HCT116 (cell line): ENCODE results near the gene OR11H7. TPM values are rescaled to one million over a fixed set of nuclear protein-coding genes. Genes with fewer than 3 reads are reported as not detected.
"Not testable (repeated sequence)": the region's sequence is repeated elsewhere in the genome, so short reads cannot be mapped to it uniquely, and the experiment has no call there.

Experiments
- ATAC-seq: fragments of 200-7000 bp; cut with Tn5 transposase; 2 replicates; pipeline ENCODE4 v1.9.1; 2020; ENCODE audit warnings: mild to moderate bottlenecking, moderate library complexity
- BruUV-seq: library from RNA; stranded (reverse); fragments of 400-500 nt; replicated peaks from 2 replicates; lab custom pipeline; 2021; lab: Mats Ljungman, UMichigan
- CTCF ChIA-PET: fragments of 300-600 bp; sonication (Branson Sonifier 250); formaldehyde crosslinking; loops from one replicate; lab custom pipeline; 2021; ENCODE audit warnings: antibody characterized with exemption; lab: Charles Lee
- POLR2A ChIA-PET: fragments of 300-600, 350-600 bp; sonication (Branson Sonifier 250); formaldehyde crosslinking; loops from one replicate; lab custom pipeline; 2021; ENCODE audit warnings: antibody characterized with exemption; lab: Charles Lee
- RAD21 ChIA-PET, 2 experiments: fragments of 300-600 bp; sonication (Branson Sonifier 250); formaldehyde crosslinking; loops; one replicate each; lab custom pipeline; 2023; ENCODE audit warnings: low total read pairs in 2 of 2; ENCODE audit not compliant: uncharacterized antibody in 2 of 2, unreplicated experiment in 2 of 2, low non-redundant PET in 1 of 2; lab: Charles Lee
- DNase-seq: peaks from one replicate; pipeline ENCODE4 v3.0.0-alpha.2; 2010; ENCODE audit warnings: low read depth, low spot score
- H2AFZ ChIP-seq: fragments of 200-600 bp; shearing (Covaris generic), sonication (generic); 2 replicates; pipeline ENCODE4 v1.6.1; 2017; ENCODE audit warnings: low read depth, mixed run types, mixed read lengths, antibody characterized with exemption, low read length; ENCODE audit not compliant: poor library complexity, severe bottlenecking
- H3K27ac ChIP-seq: 2 replicates; pipeline ENCODE4 v1.5.1; 2012; ENCODE audit warnings: low read depth, low read length
- H3K27me3 ChIP-seq: fragments of 200-600 bp; sonication (generic); 2 replicates; pipeline ENCODE4 v1.6.1; 2016; ENCODE audit warnings: mixed run types, low read length, mixed read lengths; ENCODE audit not compliant: insufficient read depth
- H3K36me3 ChIP-seq, 2 experiments: fragments of 200-500 bp in 1 of 2; fragments of 200-600 bp in 1 of 2; sonication (Bioruptor generic) in 1 of 2; sonication (generic) in 1 of 2; 2 replicates each; pipeline versions ENCODE4 v1.5.1 to v1.6.1; 2014 to 2016; ENCODE audit warnings: low read length in 2 of 2, inconsistent platforms in 1 of 2, mixed read lengths in 1 of 2, mixed run types in 1 of 2; ENCODE audit not compliant: insufficient read depth in 2 of 2, control insufficient read depth in 1 of 2
- H3K4me1 ChIP-seq, 2 experiments: fragments of 200-600 bp in 1 of 2; sonication (generic) in 1 of 2; 2 replicates each; pipeline versions ENCODE4 v1.5.1 to v1.6.1; 2012 to 2017; ENCODE audit warnings: low read length in 2 of 2, inconsistent platforms in 1 of 2, mild to moderate bottlenecking in 1 of 2, mixed read lengths in 1 of 2, mixed run types in 1 of 2, moderate library complexity in 1 of 2; ENCODE audit not compliant: insufficient read depth in 2 of 2, control insufficient read depth in 1 of 2
- H3K4me2 ChIP-seq: fragments of 200-600 bp; sonication (generic); 2 replicates; pipeline ENCODE4 v1.6.1; 2017; ENCODE audit warnings: mixed run types, low read length, mixed read lengths
- H3K4me3 ChIP-seq, 2 experiments: fragments of 200-600 bp in 1 of 2; sonication (generic) in 1 of 2; replicated peaks in 1 of 2; 2 replicates each; pipeline ENCODE4 v1.5.1; 2011 to 2016; ENCODE audit warnings: low read length in 2 of 2, control low read depth in 1 of 2, low read depth in 1 of 2, mild to moderate bottlenecking in 1 of 2, mixed read lengths in 1 of 2, mixed run types in 1 of 2
- H3K79me2 ChIP-seq: fragments of 200-600 bp; sonication (generic); 2 replicates; pipeline ENCODE4 v1.6.1; 2017; ENCODE audit warnings: mild to moderate bottlenecking, mixed run types, low read length, moderate library complexity, mixed read lengths; ENCODE audit not compliant: insufficient read depth
- H3K9ac ChIP-seq: fragments of 200-600 bp; sonication (generic); 2 replicates; pipeline ENCODE4 v1.6.1; 2016; ENCODE audit warnings: low read length, mixed read lengths
- H3K9me2 ChIP-seq: fragments of 200-600 bp; sonication (generic), shearing (Covaris generic); 2 replicates; pipeline ENCODE4 v1.6.1; 2017; ENCODE audit warnings: mixed run types, mild to moderate bottlenecking, moderate library complexity; ENCODE audit not compliant: insufficient read depth
- H3K9me3 ChIP-seq, 2 experiments: fragments of 200-500 bp in 1 of 2; fragments of 200-600 bp in 1 of 2; sonication (Bioruptor generic) in 1 of 2; sonication (generic) in 1 of 2; 2 replicates each; pipeline ENCODE4 v1.6.1; 2014 to 2017; ENCODE audit warnings: low read length in 2 of 2, mixed read lengths in 2 of 2, inconsistent platforms in 1 of 2, low read depth in 1 of 2, mild to moderate bottlenecking in 1 of 2, mixed run types in 1 of 2, moderate library complexity in 1 of 2; ENCODE audit not compliant: control insufficient read depth in 1 of 2, insufficient read depth in 1 of 2
- H4K20me1 ChIP-seq: fragments of 200-600 bp; sonication (generic), shearing (Covaris generic); 2 replicates; pipeline ENCODE4 v1.6.1; 2017; ENCODE audit warnings: mixed run types, mild to moderate bottlenecking, moderate library complexity; ENCODE audit not compliant: insufficient read depth
- EGR1 ChIP-seq: IDR thresholded peaks from 2 replicates; pipeline ENCODE4 v1.6.1; 2012; ENCODE audit warnings: low read depth
- ELF1 ChIP-seq: IDR thresholded peaks from 2 replicates; pipeline ENCODE4 v1.6.1; 2012; ENCODE audit warnings: low read depth, borderline replicate concordance
- EZH2 ChIP-seq: fragments of 200-600 bp; sonication (generic); IDR thresholded peaks from 2 replicates; pipeline ENCODE4 v1.6.1; 2017; ENCODE audit warnings: antibody characterized with exemption, mixed run types
- EZH2phosphoT487 ChIP-seq: fragments of 200-600 bp; IDR thresholded peaks from 2 replicates; pipeline ENCODE4 v1.6.1; 2018; ENCODE audit warnings: antibody characterized with exemption, borderline replicate concordance
- SP1 ChIP-seq: IDR thresholded peaks from 2 replicates; pipeline ENCODE4 v1.6.1; 2012; ENCODE audit warnings: low read depth
- YY1 ChIP-seq: IDR thresholded peaks from 2 replicates; pipeline ENCODE4 v1.6.1; 2011; ENCODE audit warnings: low read length, low read depth, moderate library complexity, mild to moderate bottlenecking; ENCODE audit not compliant: insufficient replicate concordance; ENCODE audit errors: extremely low read depth
- ZNF274 ChIP-seq: fragments of 200-500 bp; sonication (Bioruptor generic); IDR thresholded peaks from 2 replicates; pipeline ENCODE4 v1.6.1; 2014; ENCODE audit warnings: mild to moderate bottlenecking, low read depth, low read length, inconsistent platforms
- intact Hi-C: fragments of 100-400 bp; cut with micrococcal nuclease; formaldehyde crosslinking; loops from 2 replicates; pipeline ENCODE4 v1.10.0; 2022
- total RNA-seq: library from RNA; stranded (reverse); gene quantifications from one replicate; pipeline ENCODE4 v1.2.1, GENCODE V29; 2021; ENCODE audit not compliant: unreplicated experiment
- TF ChIP-seq, protein P1 (sequence below): IDR thresholded peaks from 2 replicates; pipeline ENCODE4 v1.6.1; 2012; ENCODE audit warnings: low read depth
- TF ChIP-seq, protein P2 (sequence below), 3 experiments: fragments of 200-600 bp in 1 of 3; sonication (generic) in 1 of 3; IDR thresholded peaks in 2 of 3; conservative IDR thresholded peaks in 1 of 3; 2 replicates each; pipeline ENCODE4 v1.5.1; 2012 to 2017; ENCODE audit warnings: low read depth in 2 of 3, low read length in 2 of 3, antibody characterized with exemption in 1 of 3, borderline replicate concordance in 1 of 3, control low read depth in 1 of 3, mild to moderate bottlenecking in 1 of 3, mixed read lengths in 1 of 3, mixed run types in 1 of 3, moderate library complexity in 1 of 3; ENCODE audit not compliant: insufficient read depth in 1 of 3

OR11H7 gene
- total RNA-seq, 1 experiment from 2014 or later: not detected

DNA sequence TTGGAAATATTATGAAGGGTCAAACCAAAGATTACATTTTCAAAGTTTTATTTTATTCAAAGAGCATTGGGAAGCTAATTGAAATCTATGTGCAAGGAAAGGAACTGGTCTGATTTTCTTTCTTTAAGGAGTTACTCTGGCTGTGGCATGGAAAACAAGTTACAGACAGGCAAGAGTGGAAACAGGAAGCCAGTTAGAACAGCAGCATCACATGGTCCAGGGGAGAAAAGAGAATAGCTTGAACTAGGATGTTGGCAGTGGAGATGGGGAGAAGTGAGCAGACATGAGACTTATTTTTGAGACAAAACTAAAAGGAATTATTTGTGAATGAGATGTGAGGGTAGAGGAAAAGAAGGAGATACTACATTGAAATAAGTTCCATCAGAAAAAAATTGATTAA, 34.7 kb upstream of the OR11H7 start:
- H3K27me3 ChIP-seq: peaks cover 13% of the 10 kb centered on the region; the same call in 1 of the 2 replicates
- BruUV-seq: no TSS peak
- RAD21 ChIA-PET: no interaction called here
- TF ChIP-seq, protein P1, sequence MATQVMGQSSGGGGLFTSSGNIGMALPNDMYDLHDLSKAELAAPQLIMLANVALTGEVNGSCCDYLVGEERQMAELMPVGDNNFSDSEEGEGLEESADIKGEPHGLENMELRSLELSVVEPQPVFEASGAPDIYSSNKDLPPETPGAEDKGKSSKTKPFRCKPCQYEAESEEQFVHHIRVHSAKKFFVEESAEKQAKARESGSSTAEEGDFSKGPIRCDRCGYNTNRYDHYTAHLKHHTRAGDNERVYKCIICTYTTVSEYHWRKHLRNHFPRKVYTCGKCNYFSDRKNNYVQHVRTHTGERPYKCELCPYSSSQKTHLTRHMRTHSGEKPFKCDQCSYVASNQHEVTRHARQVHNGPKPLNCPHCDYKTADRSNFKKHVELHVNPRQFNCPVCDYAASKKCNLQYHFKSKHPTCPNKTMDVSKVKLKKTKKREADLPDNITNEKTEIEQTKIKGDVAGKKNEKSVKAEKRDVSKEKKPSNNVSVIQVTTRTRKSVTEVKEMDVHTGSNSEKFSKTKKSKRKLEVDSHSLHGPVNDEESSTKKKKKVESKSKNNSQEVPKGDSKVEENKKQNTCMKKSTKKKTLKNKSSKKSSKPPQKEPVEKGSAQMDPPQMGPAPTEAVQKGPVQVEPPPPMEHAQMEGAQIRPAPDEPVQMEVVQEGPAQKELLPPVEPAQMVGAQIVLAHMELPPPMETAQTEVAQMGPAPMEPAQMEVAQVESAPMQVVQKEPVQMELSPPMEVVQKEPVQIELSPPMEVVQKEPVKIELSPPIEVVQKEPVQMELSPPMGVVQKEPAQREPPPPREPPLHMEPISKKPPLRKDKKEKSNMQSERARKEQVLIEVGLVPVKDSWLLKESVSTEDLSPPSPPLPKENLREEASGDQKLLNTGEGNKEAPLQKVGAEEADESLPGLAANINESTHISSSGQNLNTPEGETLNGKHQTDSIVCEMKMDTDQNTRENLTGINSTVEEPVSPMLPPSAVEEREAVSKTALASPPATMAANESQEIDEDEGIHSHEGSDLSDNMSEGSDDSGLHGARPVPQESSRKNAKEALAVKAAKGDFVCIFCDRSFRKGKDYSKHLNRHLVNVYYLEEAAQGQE: no peak
- TF ChIP-seq EZH2 (no peak), EGR1 (no peak), ZNF274 (no peak), EZH2phosphoT487 (no peak), SP1 (no peak), ELF1 (no peak), YY1 (no peak)
- TF ChIP-seq, protein P2, sequence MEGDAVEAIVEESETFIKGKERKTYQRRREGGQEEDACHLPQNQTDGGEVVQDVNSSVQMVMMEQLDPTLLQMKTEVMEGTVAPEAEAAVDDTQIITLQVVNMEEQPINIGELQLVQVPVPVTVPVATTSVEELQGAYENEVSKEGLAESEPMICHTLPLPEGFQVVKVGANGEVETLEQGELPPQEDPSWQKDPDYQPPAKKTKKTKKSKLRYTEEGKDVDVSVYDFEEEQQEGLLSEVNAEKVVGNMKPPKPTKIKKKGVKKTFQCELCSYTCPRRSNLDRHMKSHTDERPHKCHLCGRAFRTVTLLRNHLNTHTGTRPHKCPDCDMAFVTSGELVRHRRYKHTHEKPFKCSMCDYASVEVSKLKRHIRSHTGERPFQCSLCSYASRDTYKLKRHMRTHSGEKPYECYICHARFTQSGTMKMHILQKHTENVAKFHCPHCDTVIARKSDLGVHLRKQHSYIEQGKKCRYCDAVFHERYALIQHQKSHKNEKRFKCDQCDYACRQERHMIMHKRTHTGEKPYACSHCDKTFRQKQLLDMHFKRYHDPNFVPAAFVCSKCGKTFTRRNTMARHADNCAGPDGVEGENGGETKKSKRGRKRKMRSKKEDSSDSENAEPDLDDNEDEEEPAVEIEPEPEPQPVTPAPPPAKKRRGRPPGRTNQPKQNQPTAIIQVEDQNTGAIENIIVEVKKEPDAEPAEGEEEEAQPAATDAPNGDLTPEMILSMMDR (IDR thresholded peaks at IDR 0.05 in 2 of 3, conservative IDR thresholded peaks at IDR 0.05 in 1 of 3; ENCODE audit: borderline replicate concordance in 1 of 3, insufficient read depth in 1 of 3, low read depth in 2 of 3, low read length in 2 of 3): no peak
- TF ChIP-seq, all 23 proteins: peak for 0
- no peak for DNase-seq
- H3K4me2 ChIP-seq: no peak overlapping the region
- H3K27ac ChIP-seq: no peak overlapping the region
- intact Hi-C loops: no loop called here
- ChIA-PET POLR2A (no interaction called here), CTCF (no interaction called here)
- H4K20me1 ChIP-seq: no peaks in the 10 kb centered on the region
- H3K4me1 ChIP-seq: no peaks in the 10 kb centered on the region
- H3K9me2 ChIP-seq: no peaks in the 10 kb centered on the region
- H3K9ac ChIP-seq: no peak overlapping the region
- no peak overlapping the region for H3K4me3 ChIP-seq
- no peak overlapping the region for H2AFZ ChIP-seq
- no peak for ATAC-seq
- no peaks in the 10 kb centered on the region for H3K79me2 ChIP-seq
- no peaks in the 10 kb centered on the region for H3K9me3 ChIP-seq
- H3K36me3 ChIP-seq: no peaks in the 10 kb centered on the region

DNA sequence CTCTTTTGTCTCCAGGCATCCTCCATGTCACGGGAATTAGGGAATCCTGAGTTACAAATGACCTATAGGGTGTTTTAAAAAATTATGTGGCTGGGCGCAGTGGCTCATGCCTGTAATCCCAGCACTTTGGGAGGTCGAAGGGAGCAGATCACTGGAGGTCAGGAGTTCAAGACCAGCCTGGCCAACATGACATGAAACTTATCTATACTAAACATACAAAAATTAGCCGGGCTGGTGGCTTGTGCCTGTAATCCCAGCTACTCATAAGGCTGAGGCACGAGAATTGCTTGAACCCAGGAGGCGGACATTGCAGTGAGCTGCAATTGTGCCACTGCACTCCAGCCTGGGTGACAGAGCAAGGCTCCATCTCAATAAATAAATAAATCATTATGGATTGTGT, 33.6 kb upstream of the OR11H7 start:
- POLR2A ChIA-PET, intact Hi-C loops, CTCF ChIA-PET, H3K36me3 ChIP-seq, H2AFZ ChIP-seq, H3K27ac ChIP-seq, DNase-seq, H3K4me3 ChIP-seq, RAD21 ChIA-PET, H3K79me2 ChIP-seq, H3K4me1 ChIP-seq, H4K20me1 ChIP-seq, H3K9me2 ChIP-seq, H3K9me3 ChIP-seq, BruUV-seq, ATAC-seq, H3K9ac ChIP-seq, H3K4me2 ChIP-seq: not testable (repeated sequence)
- peaks cover 13% of the 10 kb centered on the region; the same call in 1 of the 2 replicates for H3K27me3 ChIP-seq
